ENCODE results near the gene SMC6. TPM values are rescaled to one million over a fixed set of nuclear protein-coding genes. Genes with fewer than 3 reads are reported as not detected.

SMC6 gene
- total RNA-seq, 4 donors from 2014 or later, result 8.9 to 18.6 (median 12.0) TPM

DNA sequence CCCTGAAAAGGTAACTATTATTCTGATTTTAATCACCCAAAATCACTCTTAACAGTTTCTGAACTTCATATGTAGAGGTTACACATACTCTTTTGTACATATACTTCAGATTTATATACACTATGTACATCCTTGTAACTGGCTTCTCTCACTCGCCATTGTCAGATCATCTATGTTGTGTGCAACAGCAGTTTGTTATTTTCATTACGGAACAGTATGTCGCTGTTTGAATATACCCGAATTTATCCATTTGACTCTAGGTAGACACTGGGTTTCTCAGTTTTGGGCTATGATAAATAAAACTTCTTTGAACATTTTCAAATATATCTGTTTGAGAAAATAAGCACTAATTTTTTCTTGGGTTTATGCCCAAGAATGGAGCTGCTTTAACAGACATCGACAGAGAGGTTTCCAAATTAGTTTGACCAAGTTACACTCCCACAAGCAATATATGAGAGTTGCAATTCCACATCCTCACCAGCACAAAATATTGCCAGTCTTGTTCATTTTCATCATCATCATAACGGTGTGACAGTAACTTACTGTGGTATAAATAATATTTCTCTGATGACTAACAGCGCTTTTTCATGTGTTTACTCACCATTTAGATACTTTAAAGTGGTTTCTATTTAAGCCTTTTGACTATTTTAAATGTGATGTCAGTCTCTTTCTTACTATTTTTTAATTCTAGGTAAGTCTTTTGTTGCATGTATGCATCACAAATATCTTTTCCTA lies 80.9 kb downstream of the SMC6 start:
- DNase-seq (ENCODE audit: low spot score) (no peak), ATAC-seq (ENCODE audit: low FRiP score) (no peak)
- TF ChIP-seq, protein P1, sequence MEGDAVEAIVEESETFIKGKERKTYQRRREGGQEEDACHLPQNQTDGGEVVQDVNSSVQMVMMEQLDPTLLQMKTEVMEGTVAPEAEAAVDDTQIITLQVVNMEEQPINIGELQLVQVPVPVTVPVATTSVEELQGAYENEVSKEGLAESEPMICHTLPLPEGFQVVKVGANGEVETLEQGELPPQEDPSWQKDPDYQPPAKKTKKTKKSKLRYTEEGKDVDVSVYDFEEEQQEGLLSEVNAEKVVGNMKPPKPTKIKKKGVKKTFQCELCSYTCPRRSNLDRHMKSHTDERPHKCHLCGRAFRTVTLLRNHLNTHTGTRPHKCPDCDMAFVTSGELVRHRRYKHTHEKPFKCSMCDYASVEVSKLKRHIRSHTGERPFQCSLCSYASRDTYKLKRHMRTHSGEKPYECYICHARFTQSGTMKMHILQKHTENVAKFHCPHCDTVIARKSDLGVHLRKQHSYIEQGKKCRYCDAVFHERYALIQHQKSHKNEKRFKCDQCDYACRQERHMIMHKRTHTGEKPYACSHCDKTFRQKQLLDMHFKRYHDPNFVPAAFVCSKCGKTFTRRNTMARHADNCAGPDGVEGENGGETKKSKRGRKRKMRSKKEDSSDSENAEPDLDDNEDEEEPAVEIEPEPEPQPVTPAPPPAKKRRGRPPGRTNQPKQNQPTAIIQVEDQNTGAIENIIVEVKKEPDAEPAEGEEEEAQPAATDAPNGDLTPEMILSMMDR (IDR thresholded peaks at IDR 0.05), result no peak

GRCh38 chr2:17667898-17668297 lies 85.7 kb downstream of the SMC6 start:
- ATAC-seq (ENCODE audit: low FRiP score) (no peak), DNase-seq (ENCODE audit: low spot score) (no peak)
- TF ChIP-seq, protein P1 (IDR thresholded peaks at IDR 0.05), result no peak

GRCh38 chr2:17664534-17664933 lies 89.1 kb downstream of the SMC6 start:
- ATAC-seq (ENCODE audit: low FRiP score) (no peak), DNase-seq (ENCODE audit: low spot score) (no peak)
- TF ChIP-seq, protein P1 (IDR thresholded peaks at IDR 0.05), result no peak

- no peak for DNase-seq (ENCODE audit: low spot score)
- TF ChIP-seq, protein P1 (IDR thresholded peaks at IDR 0.05), result no peak
- no peak for ATAC-seq (ENCODE audit: low FRiP score)
Measured at GRCh38 chr2:17662723-17663122, 90.9 kb downstream of the SMC6 start.

GRCh38 chr2:17661460-17661859 lies 92.2 kb downstream of the SMC6 start:
- ATAC-seq (ENCODE audit: low FRiP score), result no peak
- TF ChIP-seq, protein P1 (IDR thresholded peaks at IDR 0.05), result no peak

GRCh38 chr2:17660219-17660618 lies 93.4 kb downstream of the SMC6 start:
- TF ChIP-seq, protein P1 (IDR thresholded peaks at IDR 0.05), result no peak
- ATAC-seq (ENCODE audit: low FRiP score) (no peak), DNase-seq (ENCODE audit: low spot score) (no peak)

More at GRCh38 chr2:17661460-17661859, 92.2 kb downstream of the SMC6 start:
- DNase-seq (ENCODE audit: low spot score), result no peak

- TF ChIP-seq, protein P1 (IDR thresholded peaks at IDR 0.05), result no peak
- no peak for DNase-seq (ENCODE audit: low spot score)
- no peak for ATAC-seq (ENCODE audit: low FRiP score)
Measured at GRCh38 chr2:17658251-17658843, 95.3 kb downstream of the SMC6 start.
